Subcutaneous adipose tissue (tissue), 4 donors: ENCODE measurements around the gene HMOX2. TPM values are rescaled to one million over a fixed set of nuclear protein-coding genes. Genes with fewer than 3 reads are reported as not detected.

Experiments
- total RNA-seq, 4 donors: library from RNA; depleted of rRNA; stranded (reverse); fragments of >200 nt; gene quantifications; one replicate each; pipeline ENCODE4 v1.1.0, GENCODE V29; 2016
- TF ChIP-seq, protein P1 (sequence below): fragments of 450-650 bp; IDR thresholded peaks from one replicate; pipeline ENCODE4 v1.5.1; 2016; ENCODE audit warnings: low read depth, mild to moderate bottlenecking, control low read depth, antibody characterized with exemption, moderate library complexity

The HMOX2 gene
- total RNA-seq, 4 donors from 2014 or later, result 57.8 to 131 (median 88.8) TPM

GRCh38 chr16:4494746-4495490 lies 18.7 kb downstream of the HMOX2 start:
- TF ChIP-seq, protein P1, sequence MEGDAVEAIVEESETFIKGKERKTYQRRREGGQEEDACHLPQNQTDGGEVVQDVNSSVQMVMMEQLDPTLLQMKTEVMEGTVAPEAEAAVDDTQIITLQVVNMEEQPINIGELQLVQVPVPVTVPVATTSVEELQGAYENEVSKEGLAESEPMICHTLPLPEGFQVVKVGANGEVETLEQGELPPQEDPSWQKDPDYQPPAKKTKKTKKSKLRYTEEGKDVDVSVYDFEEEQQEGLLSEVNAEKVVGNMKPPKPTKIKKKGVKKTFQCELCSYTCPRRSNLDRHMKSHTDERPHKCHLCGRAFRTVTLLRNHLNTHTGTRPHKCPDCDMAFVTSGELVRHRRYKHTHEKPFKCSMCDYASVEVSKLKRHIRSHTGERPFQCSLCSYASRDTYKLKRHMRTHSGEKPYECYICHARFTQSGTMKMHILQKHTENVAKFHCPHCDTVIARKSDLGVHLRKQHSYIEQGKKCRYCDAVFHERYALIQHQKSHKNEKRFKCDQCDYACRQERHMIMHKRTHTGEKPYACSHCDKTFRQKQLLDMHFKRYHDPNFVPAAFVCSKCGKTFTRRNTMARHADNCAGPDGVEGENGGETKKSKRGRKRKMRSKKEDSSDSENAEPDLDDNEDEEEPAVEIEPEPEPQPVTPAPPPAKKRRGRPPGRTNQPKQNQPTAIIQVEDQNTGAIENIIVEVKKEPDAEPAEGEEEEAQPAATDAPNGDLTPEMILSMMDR, result no peak

GRCh38 chr16:4495766-4496165 lies 19.6 kb downstream of the HMOX2 start:
- TF ChIP-seq, protein P1, result no peak

DNA sequence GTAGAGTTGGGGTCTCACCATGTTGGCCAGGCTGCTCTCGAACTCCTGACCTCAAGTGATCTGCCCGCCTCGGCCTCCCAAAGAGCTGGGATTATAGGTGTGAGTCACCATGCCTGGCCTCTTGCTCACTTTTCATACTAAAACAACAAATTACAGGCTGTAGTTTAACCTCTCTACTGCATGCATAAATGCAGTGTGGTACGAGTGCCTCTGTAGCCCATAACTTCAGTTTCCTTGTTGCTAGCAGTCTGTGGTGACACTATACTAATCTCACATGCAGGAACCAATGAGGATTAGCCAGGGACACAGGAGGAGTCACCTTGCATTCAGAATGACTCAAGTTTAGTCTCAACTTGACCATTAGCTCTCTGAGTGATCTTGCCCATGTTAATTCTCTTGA lies 20.1 kb downstream of the HMOX2 start:
- TF ChIP-seq, protein P1, result no peak

DNA sequence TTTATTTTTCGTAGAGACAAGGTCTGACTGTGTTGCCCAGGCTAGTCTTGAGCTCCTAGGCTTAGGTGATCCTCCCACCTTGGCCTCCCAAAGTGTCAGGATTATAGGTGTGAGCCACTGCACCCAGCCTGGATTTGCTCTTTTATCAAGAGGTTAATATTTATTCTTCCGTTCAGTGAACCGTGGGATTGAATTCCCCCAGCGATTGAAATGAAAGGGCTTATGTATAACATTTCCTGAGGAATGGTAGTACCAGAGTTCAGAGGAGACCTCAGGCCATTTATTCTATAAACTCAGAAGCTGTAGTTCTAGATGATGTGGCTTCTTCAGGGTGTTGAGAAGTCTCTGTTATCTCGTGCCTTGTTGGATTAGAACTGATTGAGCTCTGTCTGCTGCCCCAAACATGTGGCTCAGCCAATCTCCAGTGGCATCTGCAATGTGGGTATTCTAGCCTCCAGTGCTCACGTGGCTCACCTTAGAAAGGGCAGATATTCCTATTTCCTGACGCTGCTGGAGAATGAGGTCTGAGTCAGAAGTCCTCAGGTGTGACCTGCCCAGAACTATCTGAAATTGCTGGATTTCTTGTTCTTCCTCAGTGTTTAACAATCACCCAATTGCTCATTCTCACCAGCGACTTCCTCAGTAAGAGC lies 22.5 kb downstream of the HMOX2 start:
- TF ChIP-seq, protein P1, result no peak

- TF ChIP-seq, protein P1, result no peak
Observed at GRCh38 chr16:4499196-4499555, 23.0 kb downstream of the HMOX2 start.

DNA sequence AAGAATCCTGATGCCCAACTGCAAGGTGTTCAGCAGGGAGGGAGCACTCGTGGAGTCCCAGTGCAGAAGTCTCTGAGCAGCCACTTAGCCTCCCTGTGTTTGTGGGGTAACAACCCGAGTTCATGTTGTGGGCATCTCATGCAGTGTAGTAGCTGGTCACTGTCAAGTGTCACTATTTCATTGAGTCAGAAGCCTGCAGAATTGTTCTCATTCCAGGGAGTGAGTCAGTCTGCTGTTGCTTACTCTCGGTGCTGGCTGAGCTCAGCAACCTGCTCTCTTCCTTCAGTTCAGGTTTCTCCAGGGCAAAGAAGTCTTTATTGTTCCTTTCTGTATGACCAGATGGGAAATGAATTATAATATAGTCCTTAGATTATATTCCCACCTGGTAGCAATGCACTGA lies 24.1 kb downstream of the HMOX2 start:
- TF ChIP-seq, protein P1, result no peak

- TF ChIP-seq, protein P1, result no peak
Observed at GRCh38 chr16:4501071-4501478, 24.9 kb downstream of the HMOX2 start.
